Central memory CD8-positive, alpha-beta T cell (primary cell): ENCODE measurements around the gene ATP8B3.

Experiments
- ATAC-seq: fragments of 150-1000 bp; cut with Tn5 transposase; replicated peaks from 2 replicates; pipeline ENCODE4 v1.10.0; 2022; ENCODE audit warnings: mild to moderate bottlenecking, moderate FRiP score, moderate number of reproducible peaks; ENCODE audit not compliant: poor library complexity, severe bottlenecking; ENCODE audit errors: extremely low read depth
- DNase-seq, 2 donors: peaks; one replicate each; pipeline ENCODE4 v3.0.0; 2021; ENCODE audit warnings: low spot score in 2 of 2
- H3K27ac Mint-ChIP-seq: one replicate; pipeline ENCODE4 v1.8.0; 2022; ENCODE audit warnings: low read depth, mild to moderate bottlenecking, moderate library complexity, mixed read lengths
- H3K27me3 Mint-ChIP-seq: one replicate; pipeline ENCODE4 v1.8.0; 2022; ENCODE audit warnings: mixed read lengths
- H3K36me3 Mint-ChIP-seq: one replicate; pipeline ENCODE4 v1.8.0; 2022; ENCODE audit warnings: mild to moderate bottlenecking, moderate library complexity, mixed read lengths; ENCODE audit not compliant: insufficient read depth
- H3K4me1 Mint-ChIP-seq: one replicate; pipeline ENCODE4 v1.8.0; 2022; ENCODE audit warnings: mixed read lengths
- H3K4me3 Mint-ChIP-seq: one replicate; pipeline ENCODE4 v1.8.0; 2022; ENCODE audit warnings: mild to moderate bottlenecking, moderate library complexity, mixed read lengths
- H3K9me3 Mint-ChIP-seq: one replicate; pipeline ENCODE4 v1.8.0; 2022; ENCODE audit warnings: mixed read lengths

Gene ATP8B3

DNA sequence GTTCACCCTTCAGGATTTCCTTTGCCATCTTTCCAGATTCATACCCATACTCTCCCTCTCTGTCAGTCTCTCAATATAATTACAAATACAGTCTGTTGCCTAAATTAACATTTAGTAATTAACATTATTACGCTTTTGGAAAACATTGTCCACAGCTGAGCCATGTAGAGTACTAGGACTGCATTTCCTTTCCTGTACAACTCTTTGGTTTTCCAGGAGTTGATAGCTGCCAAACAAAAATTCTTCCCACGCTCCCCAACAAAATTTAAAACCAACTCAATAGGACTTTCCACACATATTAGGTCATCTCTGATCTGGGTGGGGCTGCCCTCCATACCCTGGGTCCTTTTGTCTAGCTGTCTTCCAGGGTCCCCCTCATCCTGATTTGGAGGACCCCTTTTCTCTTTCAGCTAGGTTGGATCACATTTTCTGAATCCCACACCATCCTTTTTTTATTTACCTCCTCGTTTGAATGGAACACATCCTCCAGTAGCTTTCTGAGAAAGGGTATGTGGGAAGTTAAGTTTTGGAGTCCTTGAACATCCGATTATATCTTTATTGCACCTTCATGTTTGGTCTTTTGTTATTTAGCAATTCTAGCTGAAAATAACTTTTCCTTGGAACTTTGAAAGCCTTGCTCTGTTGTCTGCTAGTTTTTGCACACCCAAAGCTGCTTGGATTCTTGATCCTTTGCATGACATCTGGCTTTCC is 41.1 kb downstream of the ATP8B3 start:
- no peaks in the 10 kb centered on the region for H3K4me1 Mint-ChIP-seq
- peaks cover 15% of the 10 kb centered on the region for H3K9me3 Mint-ChIP-seq
- peaks cover 82% of the 10 kb centered on the region for H3K27me3 Mint-ChIP-seq
- ATAC-seq (no peak), DNase-seq (no peak)
- no peak overlapping the region for H3K4me3 Mint-ChIP-seq
- H3K36me3 Mint-ChIP-seq, result peaks cover 8% of the 10 kb centered on the region
- H3K27ac Mint-ChIP-seq, result no peak overlapping the region

DNA sequence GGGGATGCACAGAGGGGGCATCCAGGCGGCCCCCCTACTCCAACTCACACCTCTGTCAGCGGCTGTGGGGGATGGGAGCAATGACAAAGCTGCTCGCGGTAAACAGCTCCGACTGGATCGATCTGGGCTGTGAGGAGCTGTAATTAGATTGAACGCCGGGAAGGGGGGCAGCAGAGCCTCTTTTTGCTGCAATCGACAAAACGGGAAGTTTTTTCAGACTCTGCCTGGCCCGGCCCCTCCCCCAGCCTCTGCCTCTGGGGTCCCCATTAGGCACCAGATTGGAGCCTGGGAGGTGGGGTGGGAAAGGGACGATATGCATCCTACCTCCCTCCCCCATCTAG is 42.5 kb downstream of the ATP8B3 start:
- ATAC-seq (no peak), DNase-seq (no peak)
- H3K27ac Mint-ChIP-seq, result no peak overlapping the region
- H3K4me1 Mint-ChIP-seq, result no peaks in the 10 kb centered on the region
- peaks cover 94% of the 10 kb centered on the region for H3K27me3 Mint-ChIP-seq
- peaks cover 15% of the 10 kb centered on the region for H3K9me3 Mint-ChIP-seq
- peaks cover 8% of the 10 kb centered on the region for H3K36me3 Mint-ChIP-seq
- H3K4me3 Mint-ChIP-seq, result no peak overlapping the region

DNA sequence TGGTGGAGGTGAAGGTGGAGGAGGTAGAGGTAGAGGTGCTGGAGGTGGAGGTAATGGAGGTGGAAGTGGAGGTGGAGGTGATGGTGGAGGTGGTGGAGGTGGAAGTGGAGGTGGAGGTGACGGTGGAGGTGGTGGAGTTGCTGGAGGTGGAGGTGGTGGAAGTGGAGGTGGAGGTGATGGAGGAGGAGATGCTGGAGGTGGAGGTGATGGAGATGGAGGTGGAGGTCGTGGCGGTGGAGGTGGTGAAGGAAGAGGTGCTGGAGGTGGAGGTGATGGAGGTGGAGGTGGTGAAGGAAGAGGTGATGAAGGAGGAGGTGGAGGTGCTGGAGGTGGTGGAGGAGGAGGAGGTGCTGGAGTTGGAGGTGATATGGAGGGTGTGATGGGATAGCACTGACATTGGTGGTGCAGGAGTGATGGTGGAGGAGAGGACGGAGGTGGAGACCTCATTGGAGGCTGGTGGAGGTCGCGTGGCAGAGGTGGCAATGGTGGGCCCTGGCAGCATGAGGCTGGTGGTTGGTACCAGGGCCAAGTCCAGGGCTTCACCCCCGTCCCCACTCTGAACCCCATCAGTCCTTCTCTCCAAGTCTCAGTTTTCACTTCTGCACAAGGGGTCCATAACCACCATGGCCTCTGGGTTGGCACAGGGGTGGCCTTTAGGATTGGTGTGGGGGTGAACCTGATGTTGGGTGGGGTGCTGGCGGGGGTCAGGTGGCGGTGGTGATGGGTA is 43.0 kb downstream of the ATP8B3 start:
- ATAC-seq (no peak), DNase-seq (no peak)
- H3K4me3 Mint-ChIP-seq, result no peak overlapping the region
- H3K27me3 Mint-ChIP-seq, result peaks cover 94% of the 10 kb centered on the region
- peaks cover 7% of the 10 kb centered on the region for H3K36me3 Mint-ChIP-seq
- peaks cover 15% of the 10 kb centered on the region for H3K9me3 Mint-ChIP-seq
- H3K27ac Mint-ChIP-seq, result no peak overlapping the region
- H3K4me1 Mint-ChIP-seq, result no peaks in the 10 kb centered on the region

DNA sequence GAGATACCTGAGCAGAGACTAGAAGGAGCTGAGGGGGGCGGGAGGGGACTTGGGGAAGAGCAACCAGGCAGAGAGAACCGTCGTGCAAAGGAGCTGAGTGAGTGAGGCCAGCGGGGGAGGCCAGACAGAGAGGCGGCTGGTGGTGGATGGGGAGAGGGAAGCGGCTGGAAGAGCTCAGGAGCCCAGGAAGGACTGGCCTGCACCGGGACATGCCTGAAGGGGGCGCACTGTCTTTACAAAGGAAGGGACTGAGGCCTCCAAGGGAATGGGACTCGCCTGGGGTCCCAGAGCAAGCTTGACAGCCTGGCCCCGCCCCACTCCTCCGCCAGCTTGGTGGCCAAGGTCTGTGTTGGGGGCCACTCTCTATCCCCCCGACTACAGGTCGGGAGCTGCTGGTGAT is 43.8 kb downstream of the ATP8B3 start:
- Mint-ChIP-seq H3K36me3 (peaks cover 9% of the 10 kb centered on the region), H3K4me3 (no peak overlapping the region), H3K27ac (no peak overlapping the region), H3K4me1 (no peaks in the 10 kb centered on the region), H3K27me3 (peaks cover 94% of the 10 kb centered on the region), H3K9me3 (peaks cover 15% of the 10 kb centered on the region)
- no peak for ATAC-seq
- no peak for DNase-seq

DNA sequence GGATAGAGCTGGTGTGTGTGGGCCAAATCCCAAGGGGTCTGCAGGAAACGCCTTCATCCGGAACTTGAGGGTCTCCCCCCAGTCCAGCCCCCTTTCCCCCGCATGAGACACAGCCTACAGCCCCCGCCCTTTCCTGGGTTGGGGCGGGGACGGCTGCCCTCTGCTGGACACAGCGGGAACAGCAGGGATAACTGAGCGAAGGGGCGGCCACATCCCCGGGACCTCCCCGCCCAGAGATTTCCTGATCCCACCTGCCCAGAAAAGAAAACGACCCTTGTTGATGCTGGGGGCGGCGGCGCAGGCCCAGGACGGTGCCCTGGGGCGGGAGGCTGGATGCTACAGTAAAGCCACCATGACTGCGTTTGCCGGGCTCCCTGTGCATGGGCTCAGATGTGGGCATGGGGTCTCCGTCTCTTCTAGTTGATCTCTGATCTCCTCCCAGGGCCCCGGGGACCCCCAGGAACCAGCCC is 44.6 kb downstream of the ATP8B3 start:
- Mint-ChIP-seq H3K4me3 (no peak overlapping the region), H3K9me3 (peaks cover 15% of the 10 kb centered on the region), H3K36me3 (peaks cover 7% of the 10 kb centered on the region), H3K4me1 (no peaks in the 10 kb centered on the region), H3K27ac (no peak overlapping the region), H3K27me3 (peaks cover 94% of the 10 kb centered on the region)
- ATAC-seq, result no peak
- DNase-seq, result peak; percentile 34 to 59

DNA sequence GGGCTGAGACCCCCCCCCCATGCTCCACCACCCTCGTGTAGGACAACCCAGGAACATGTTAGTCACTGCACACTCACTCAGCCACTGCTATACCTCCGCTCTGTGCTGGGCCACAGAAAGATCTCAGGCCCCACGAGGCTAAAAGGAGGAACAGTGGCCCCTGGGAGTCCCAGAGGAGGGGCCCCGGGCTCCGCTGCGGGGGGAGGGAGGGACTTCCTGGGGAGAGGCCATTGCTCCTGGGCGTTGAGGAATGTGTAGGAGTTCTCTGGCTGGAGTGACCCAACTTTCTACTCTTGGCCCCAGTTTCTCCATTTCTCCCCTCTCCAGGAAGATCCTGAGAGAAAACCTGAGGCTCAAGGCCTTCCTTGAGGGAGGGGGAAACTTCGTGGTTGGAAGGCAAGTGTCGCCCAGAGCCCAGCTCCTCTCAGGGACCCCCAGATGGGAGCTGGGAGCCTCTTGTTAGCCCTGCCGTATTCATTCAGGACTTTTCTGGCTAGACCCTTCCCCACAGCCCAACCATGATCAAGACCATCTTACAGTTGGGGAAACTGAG is 45.2 kb downstream of the ATP8B3 start:
- H3K36me3 Mint-ChIP-seq, result peaks cover 7% of the 10 kb centered on the region
- ATAC-seq, result no peak
- no peak overlapping the region for H3K27ac Mint-ChIP-seq
- H3K27me3 Mint-ChIP-seq, result peaks cover 92% of the 10 kb centered on the region
- peaks cover 15% of the 10 kb centered on the region for H3K9me3 Mint-ChIP-seq
- no peak for DNase-seq
- no peaks in the 10 kb centered on the region for H3K4me1 Mint-ChIP-seq
- no peak overlapping the region for H3K4me3 Mint-ChIP-seq

DNA sequence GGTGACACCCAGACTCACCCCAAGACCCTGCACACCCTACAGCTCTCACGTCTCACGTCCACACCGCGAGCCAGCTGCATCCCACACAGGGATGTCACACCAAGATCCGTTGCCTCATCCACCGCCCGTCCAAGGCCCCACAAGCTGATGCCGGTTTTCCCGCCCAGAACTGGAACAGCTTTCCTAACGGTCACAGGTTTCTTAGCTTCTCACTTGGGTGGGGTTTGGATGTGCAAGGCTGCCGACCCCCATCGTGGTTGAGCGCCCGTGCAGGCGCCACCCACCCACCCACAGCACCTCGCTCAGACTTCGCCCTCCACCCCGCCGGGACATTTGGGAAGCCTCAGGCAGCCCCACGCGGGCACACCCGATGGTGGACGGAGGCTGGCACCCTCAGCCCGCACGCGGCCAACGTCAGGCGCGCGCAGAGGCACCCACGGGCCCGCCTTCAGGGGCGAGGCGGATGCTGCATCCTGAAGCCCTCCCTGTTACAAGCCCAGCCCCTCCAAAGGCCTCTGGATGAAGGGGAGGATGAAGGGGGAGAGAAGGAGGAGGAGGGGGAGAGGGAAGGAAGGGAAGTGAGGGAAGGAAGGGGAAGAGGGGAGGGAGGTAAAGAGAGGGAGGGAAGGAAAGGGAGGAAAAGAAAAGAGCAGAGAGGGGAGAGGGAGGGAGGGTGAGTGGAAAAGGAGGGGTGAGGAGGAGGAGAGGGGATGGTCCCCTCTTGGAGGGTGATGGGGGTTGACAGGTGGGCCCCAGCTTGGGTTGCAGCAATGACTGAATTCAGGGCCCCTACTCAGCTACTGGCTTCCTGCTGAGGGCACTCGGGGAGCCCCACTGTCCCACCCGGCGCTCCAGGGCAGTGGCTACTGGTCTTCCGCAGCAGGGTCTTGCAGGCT is 45.9 kb downstream of the ATP8B3 start:
- H3K9me3 Mint-ChIP-seq, result peaks cover 11% of the 10 kb centered on the region
- H3K27ac Mint-ChIP-seq, result no peak overlapping the region
- H3K4me3 Mint-ChIP-seq, result no peak overlapping the region
- DNase-seq (no peak), ATAC-seq (no peak)
- H3K27me3 Mint-ChIP-seq, result peaks cover 92% of the 10 kb centered on the region
- no peaks in the 10 kb centered on the region for H3K4me1 Mint-ChIP-seq
- peaks cover 7% of the 10 kb centered on the region for H3K36me3 Mint-ChIP-seq

DNA sequence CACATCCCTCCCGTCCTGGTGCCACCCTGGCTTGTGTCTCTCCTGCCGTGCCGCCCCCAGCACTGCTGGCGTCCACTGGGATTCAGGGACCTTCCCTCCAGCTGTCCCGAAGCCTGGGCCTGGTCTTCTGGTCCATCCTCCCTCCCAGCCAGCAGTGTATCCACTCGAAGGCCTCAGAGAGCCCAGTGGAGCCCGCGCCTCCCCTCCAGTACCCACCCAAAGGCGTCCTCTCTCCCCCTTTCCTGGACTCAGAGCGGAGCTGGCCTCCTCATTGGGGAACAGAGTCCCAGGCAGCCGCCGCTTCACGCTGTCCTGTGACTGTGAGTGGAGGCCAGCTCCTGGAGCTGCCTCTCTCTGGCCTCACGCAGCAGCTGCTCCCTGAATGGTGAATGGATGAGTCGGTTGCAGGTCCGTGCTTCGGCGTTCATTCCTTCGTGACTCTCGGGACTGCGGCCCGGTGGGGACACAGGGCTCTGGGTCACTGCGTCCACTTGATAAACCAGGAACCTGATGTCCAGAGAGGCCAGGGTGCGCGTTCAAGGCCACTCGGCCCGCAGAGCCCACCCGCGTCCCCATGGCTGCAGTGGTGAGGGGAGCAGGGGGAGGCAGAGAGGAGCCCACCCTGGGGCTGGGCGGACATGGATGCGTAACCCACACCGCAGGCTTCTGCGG is 46.7 kb downstream of the ATP8B3 start:
- ATAC-seq (no peak), DNase-seq (no peak)
- H3K4me3 Mint-ChIP-seq, result no peak overlapping the region
- peaks cover 92% of the 10 kb centered on the region for H3K27me3 Mint-ChIP-seq
- H3K36me3 Mint-ChIP-seq, result peaks cover 7% of the 10 kb centered on the region
- H3K27ac Mint-ChIP-seq, result no peak overlapping the region
- H3K9me3 Mint-ChIP-seq, result peaks cover 3% of the 10 kb centered on the region
- no peaks in the 10 kb centered on the region for H3K4me1 Mint-ChIP-seq

DNA sequence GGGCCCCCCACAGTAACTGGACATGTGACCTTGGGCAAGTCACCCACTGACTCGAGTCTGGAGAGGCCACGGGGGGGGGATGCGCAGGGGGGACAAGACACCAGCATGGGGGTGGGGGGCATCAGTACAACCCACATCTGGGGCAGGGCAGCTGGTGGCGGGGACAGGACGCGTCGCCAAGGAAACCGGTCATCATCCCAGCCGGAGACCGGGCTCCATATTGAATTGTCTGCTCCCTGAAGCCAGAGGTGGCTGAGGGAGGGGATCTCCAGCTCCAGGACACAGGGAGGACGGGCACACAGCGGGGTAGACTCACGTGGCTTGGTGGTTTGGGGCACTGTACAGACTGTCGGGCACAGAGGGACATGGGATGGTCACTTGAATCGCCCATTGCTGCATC is 47.3 kb downstream of the ATP8B3 start:
- DNase-seq (no peak), ATAC-seq (no peak)
- Mint-ChIP-seq H3K4me1 (no peaks in the 10 kb centered on the region), H3K4me3 (no peak overlapping the region), H3K27ac (no peak overlapping the region), H3K36me3 (peaks cover 7% of the 10 kb centered on the region), H3K27me3 (peaks cover 92% of the 10 kb centered on the region), H3K9me3 (no peaks in the 10 kb centered on the region)

DNA sequence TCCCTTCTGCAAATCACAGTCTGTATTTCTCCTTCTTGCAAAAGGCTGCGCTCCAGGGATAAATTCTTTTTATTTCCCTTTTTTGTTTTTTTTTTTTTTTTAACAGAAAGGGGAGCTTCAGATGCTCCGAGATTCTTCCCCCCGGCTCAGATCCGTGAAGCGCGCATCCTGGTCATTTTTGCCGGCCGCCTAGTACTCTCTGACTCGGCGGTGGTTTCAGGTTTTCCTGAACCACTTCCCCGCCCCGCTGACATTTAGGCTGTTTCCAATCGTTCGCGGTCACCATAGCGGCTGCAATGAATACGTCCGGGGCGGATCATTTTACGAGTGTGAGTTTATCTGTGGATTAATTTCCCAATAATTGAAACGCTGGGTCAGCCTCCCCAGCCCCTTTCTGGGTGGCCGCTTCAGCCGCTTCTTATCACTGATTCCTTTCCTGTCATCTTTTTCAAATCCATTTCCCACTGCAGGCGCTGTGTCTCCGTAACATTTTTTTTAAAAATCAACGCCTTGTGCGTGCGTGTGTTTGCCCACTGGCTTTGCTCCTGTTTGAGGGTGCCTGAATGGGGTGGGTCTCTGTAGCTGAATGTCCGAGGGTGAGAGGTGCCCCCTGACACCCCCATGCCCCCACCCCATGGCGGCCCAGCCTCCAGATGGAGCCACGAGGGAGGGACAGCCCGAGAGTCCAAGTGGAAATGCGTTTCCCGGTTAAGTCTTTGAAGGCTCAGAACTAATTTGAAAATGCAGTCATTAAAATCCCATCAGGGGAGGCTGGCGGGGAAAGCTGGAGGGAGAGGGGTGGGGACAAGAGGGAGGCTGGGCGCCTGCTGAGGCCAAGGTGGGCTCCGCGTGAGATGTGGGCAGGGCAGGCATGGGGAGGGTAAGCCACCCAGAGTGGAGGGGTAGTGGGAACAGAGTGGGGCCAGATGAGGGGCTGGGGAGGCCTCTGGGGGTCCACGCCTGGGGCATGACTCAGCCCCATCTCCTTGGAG is 48.1 kb downstream of the ATP8B3 start:
- Mint-ChIP-seq H3K9me3 (no peaks in the 10 kb centered on the region), H3K36me3 (peaks cover 7% of the 10 kb centered on the region), H3K4me1 (no peaks in the 10 kb centered on the region), H3K27ac (no peak overlapping the region), H3K4me3 (no peak overlapping the region), H3K27me3 (peaks cover 92% of the 10 kb centered on the region)
- no peak for DNase-seq
- no peak for ATAC-seq
